Measurements from ENCODE around the gene ESPNL.
"Not testable (repeated sequence)": the region's sequence is repeated elsewhere in the genome, so short reads cannot be mapped to it uniquely, and the experiment has no call there.

Gene ESPNL

GRCh38 chr2:238114851-238115660 is 14.9 kb downstream of the ESPNL start:
- DNase-seq (ENCODE audit: low spot score): no peak

GRCh38 chr2:238115709-238116108 is 15.6 kb downstream of the ESPNL start:
- not testable (repeated sequence) for DNase-seq (ENCODE audit: low spot score)

GRCh38 chr2:238116298-238117198 is 16.4 kb downstream of the ESPNL start:
- DNase-seq (ENCODE audit: low spot score): no peak

GRCh38 chr2:238117199-238118154 is 17.3 kb downstream of the ESPNL start:
- DNase-seq (ENCODE audit: low spot score): peak; percentile 38

- no peak for DNase-seq (ENCODE audit: low spot score)
Measured at GRCh38 chr2:238119756-238120462, 19.8 kb downstream of the ESPNL start.

GRCh38 chr2:238120463-238121298 is 20.5 kb downstream of the ESPNL start:
- no peak for DNase-seq (ENCODE audit: low spot score)

- no peak for DNase-seq (ENCODE audit: low spot score)
Measured at GRCh38 chr2:238121511-238122286, 21.6 kb downstream of the ESPNL start.

GRCh38 chr2:238122287-238123217 is 22.4 kb downstream of the ESPNL start:
- DNase-seq (ENCODE audit: low spot score): no peak

GRCh38 chr2:238123218-238123971 is 23.3 kb downstream of the ESPNL start:
- no peak for DNase-seq (ENCODE audit: low spot score)

- DNase-seq (ENCODE audit: low spot score): no peak
Measured at GRCh38 chr2:238123991-238124470, 23.9 kb downstream of the ESPNL start.

GRCh38 chr2:238124488-238125126 is 24.5 kb downstream of the ESPNL start:
- no peak for DNase-seq (ENCODE audit: low spot score)

GRCh38 chr2:238125127-238125885 is 25.2 kb downstream of the ESPNL start:
- DNase-seq (ENCODE audit: low spot score): no peak

- DNase-seq (ENCODE audit: low spot score): no peak
Measured at GRCh38 chr2:238126338-238126737, 26.2 kb downstream of the ESPNL start.

GRCh38 chr2:238126775-238127164 is 26.6 kb downstream of the ESPNL start:
- DNase-seq (ENCODE audit: low spot score): no peak

GRCh38 chr2:238127165-238128060 is 27.3 kb downstream of the ESPNL start:
- DNase-seq (ENCODE audit: low spot score): peak; percentile 86

Measured in GM03348 (cell line).